SH-SY5Y (cell line): Measurements from ENCODE around the gene NFIB.

Experiments
- GATA2 ChIP-seq: IDR thresholded peaks from 2 replicates; pipeline ENCODE4 v1.6.1; 2011; ENCODE audit warnings: mild to moderate bottlenecking, low read depth, low read length
- GATA3 ChIP-seq: IDR thresholded peaks from 2 replicates; pipeline ENCODE4 v1.6.1; 2011; ENCODE audit warnings: low read depth, mild to moderate bottlenecking, low read length, moderate library complexity

GRCh38 chr9:14222149-14222835 is 91.6 kb downstream of the NFIB start:
- no peak for TF ChIP-seq GATA2
- no peak for TF ChIP-seq GATA3
